Mesenchymal stem cell (in vitro differentiated cells and primary cell): ENCODE measurements around the gene DBNL.

Source experiments
- DNase-seq: peaks from one replicate; pipeline ENCODE4 v3.0.0-alpha.2; 2013
- H2AFZ ChIP-seq: one replicate; pipeline ENCODE4 v1.6.1; 2013; ENCODE audit warnings: low read depth, mild to moderate bottlenecking, control low read depth, inconsistent platforms, low read length, moderate library complexity
- H2AK5ac ChIP-seq: 2 replicates; pipeline ENCODE4 v1.6.1; 2013; ENCODE audit warnings: low read length, moderate library complexity, mild to moderate bottlenecking, inconsistent platforms; ENCODE audit not compliant: severe bottlenecking
- H2BK120ac ChIP-seq: one replicate; pipeline ENCODE4 v1.6.1; 2013; ENCODE audit warnings: low read depth, mild to moderate bottlenecking, inconsistent platforms, low read length, moderate library complexity
- H2BK12ac ChIP-seq, 2 experiments: one replicate each; pipeline ENCODE4 v1.6.1; 2013; ENCODE audit warnings: inconsistent platforms in 2 of 2, low read length in 2 of 2, mild to moderate bottlenecking in 2 of 2, moderate library complexity in 2 of 2, control low read depth in 1 of 2
- H2BK15ac ChIP-seq: one replicate; pipeline ENCODE4 v1.6.1; 2013; ENCODE audit warnings: mild to moderate bottlenecking, low read depth, inconsistent platforms; ENCODE audit not compliant: poor library complexity, severe bottlenecking
- H2BK5ac ChIP-seq: 2 replicates; pipeline ENCODE4 v1.6.1; 2013; ENCODE audit warnings: low read depth, mild to moderate bottlenecking, low read length, control low read depth, inconsistent platforms; ENCODE audit not compliant: poor library complexity, severe bottlenecking
- H3K14ac ChIP-seq, 2 experiments: one replicate each; pipeline ENCODE4 v1.6.1; 2013; ENCODE audit warnings: inconsistent platforms in 2 of 2, low read length in 2 of 2, control low read depth in 1 of 2, mild to moderate bottlenecking in 1 of 2, moderate library complexity in 1 of 2
- H3K18ac ChIP-seq, 2 experiments: one replicate each; pipeline ENCODE4 v1.6.1; 2013; ENCODE audit warnings: inconsistent platforms in 2 of 2, low read length in 2 of 2, control low read depth in 1 of 2, low read depth in 1 of 2, mild to moderate bottlenecking in 1 of 2
- H3K23ac ChIP-seq, 2 experiments: one replicate each; pipeline ENCODE4 v1.6.1; 2013; ENCODE audit warnings: inconsistent platforms in 2 of 2, low read length in 2 of 2, mild to moderate bottlenecking in 2 of 2, moderate library complexity in 2 of 2, control low read depth in 1 of 2
- H3K27ac ChIP-seq: 2 replicates; pipeline ENCODE4 v1.5.1; 2013; ENCODE audit warnings: mild to moderate bottlenecking, moderate library complexity, low read length, control low read depth, inconsistent platforms; ENCODE audit not compliant: poor library complexity, severe bottlenecking
- H3K27me3 ChIP-seq, 2 experiments: 2 replicates each; pipeline versions ENCODE4 v1.6.1 to v1.7.0; 2013; ENCODE audit warnings: low read length in 2 of 2, mild to moderate bottlenecking in 2 of 2, moderate library complexity in 2 of 2, control low read depth in 1 of 2, inconsistent platforms in 1 of 2; ENCODE audit not compliant: control insufficient read depth in 1 of 2, insufficient read depth in 1 of 2
- H3K36me3 ChIP-seq, 2 experiments: 2 replicates each; pipeline versions ENCODE4 v1.6.1 to v1.7.0; 2013; ENCODE audit warnings: low read length in 2 of 2, control low read depth in 1 of 2, inconsistent platforms in 1 of 2, low read depth in 1 of 2, mild to moderate bottlenecking in 1 of 2; ENCODE audit not compliant: insufficient read depth in 2 of 2, control insufficient read depth in 1 of 2
- H3K4ac ChIP-seq, 2 experiments: one replicate each; pipeline ENCODE4 v1.6.1; 2013; ENCODE audit warnings: inconsistent platforms in 2 of 2, low read length in 2 of 2, mild to moderate bottlenecking in 2 of 2, moderate library complexity in 2 of 2, control low read depth in 1 of 2, low read depth in 1 of 2
- H3K4me1 ChIP-seq: 2 replicates; pipeline ENCODE4 v1.6.1; 2013; ENCODE audit warnings: low read depth, low read length, control low read depth; ENCODE audit not compliant: control insufficient read depth, insufficient read depth
- H3K4me2 ChIP-seq: 2 replicates; pipeline ENCODE4 v1.6.1; 2013; ENCODE audit warnings: low read length, mild to moderate bottlenecking, inconsistent platforms; ENCODE audit not compliant: poor library complexity, severe bottlenecking
- H3K4me3 ChIP-seq, 2 experiments: 2 replicates each; pipeline versions ENCODE4 v1.5.1 to v1.7.0; 2013; ENCODE audit warnings: low read length in 2 of 2, mild to moderate bottlenecking in 2 of 2, control low read depth in 1 of 2, low read depth in 1 of 2; ENCODE audit not compliant: insufficient read depth in 1 of 2
- H3K79me1 ChIP-seq: replicated peaks from 2 replicates; pipeline ENCODE4 v1.6.1; 2013; ENCODE audit warnings: mild to moderate bottlenecking, control low read depth, low read length, inconsistent platforms; ENCODE audit not compliant: poor library complexity, severe bottlenecking
- H3K9ac ChIP-seq: 2 replicates; pipeline ENCODE4 v1.7.0; 2013; ENCODE audit warnings: mild to moderate bottlenecking, low read length, moderate library complexity
- H3K9me3 ChIP-seq: 2 replicates; pipeline ENCODE4 v1.7.0; 2013; ENCODE audit warnings: mild to moderate bottlenecking, low read length; ENCODE audit not compliant: control insufficient read depth
- H4K8ac ChIP-seq: one replicate; pipeline ENCODE4 v1.6.1; 2013; ENCODE audit warnings: inconsistent platforms, mild to moderate bottlenecking, low read length, moderate library complexity
- H4K91ac ChIP-seq: one replicate; pipeline ENCODE4 v1.6.1; 2013; ENCODE audit warnings: mild to moderate bottlenecking, low read length, inconsistent platforms
- WGBS: methylation state at CpG from one replicate; pipeline ENCODE4 v1.1.7; 2013; ENCODE audit warnings: mixed read lengths; 5-methylcytosine and 5-hydroxymethylcytosine counted together

DBNL gene

GRCh38 chr7:44048031-44048795 lies 3.7 kb downstream of the DBNL start:
- no peak overlapping the region for H2AFZ ChIP-seq
- no peak overlapping the region for H2BK120ac ChIP-seq
- H3K23ac ChIP-seq: no peak overlapping the region
- no peak overlapping the region for H3K14ac ChIP-seq
- H2AK5ac ChIP-seq: no peak overlapping the region
- H2BK15ac ChIP-seq: no peak overlapping the region
- H3K4me1 ChIP-seq: peaks cover 14% of the 10 kb centered on the region
- no peak overlapping the region for H3K4me2 ChIP-seq
- H3K79me1 ChIP-seq: peaks cover 43% of the 10 kb centered on the region
- WGBS: 94% methylated on average over 7 of the region's 7 CpGs
- no peak overlapping the region for H2BK5ac ChIP-seq
- H3K9ac ChIP-seq: peak overlapping the region; percentile 54
- H3K27ac ChIP-seq: no peak overlapping the region
- peaks cover 52 to 57% of the 10 kb centered on the region in 2 experiments for H3K36me3 ChIP-seq
- H3K4ac ChIP-seq: no peak overlapping the region
- no peak overlapping the region for H4K8ac ChIP-seq
- no peaks in the 10 kb centered on the region for H3K9me3 ChIP-seq
- no peak overlapping the region for H3K18ac ChIP-seq
- no peak overlapping the region for H3K4me3 ChIP-seq
- H4K91ac ChIP-seq: no peak overlapping the region
- H3K27me3 ChIP-seq: no peaks in the 10 kb centered on the region
- no peak overlapping the region for H2BK12ac ChIP-seq
- DNase-seq: no peak

GRCh38 chr7:44050121-44050914 lies 5.8 kb downstream of the DBNL start:
- 96% methylated on average over 14 of the region's 14 CpGs for WGBS
- peak overlapping the region; percentile 13 for H2BK15ac ChIP-seq

GRCh38 chr7:44050915-44051560 lies 6.5 kb downstream of the DBNL start:
- H2BK15ac ChIP-seq: no peak overlapping the region
- H2BK5ac ChIP-seq: no peak overlapping the region
- no peak overlapping the region for H3K23ac ChIP-seq
- no peaks in the 10 kb centered on the region for H3K9me3 ChIP-seq
- no peak overlapping the region for H2AFZ ChIP-seq
- no peak overlapping the region for H3K4me2 ChIP-seq
- no peak overlapping the region for H2BK120ac ChIP-seq
- H3K14ac ChIP-seq: no peak overlapping the region
- no peak overlapping the region for H3K9ac ChIP-seq
- H2AK5ac ChIP-seq: no peak overlapping the region
- H3K79me1 ChIP-seq: peaks cover 46% of the 10 kb centered on the region
- H3K4ac ChIP-seq: no peak overlapping the region
- no peak for DNase-seq
- peaks cover 60 to 77% of the 10 kb centered on the region in 2 experiments for H3K36me3 ChIP-seq
- H3K18ac ChIP-seq: no peak overlapping the region
- no peak overlapping the region for H3K27ac ChIP-seq
- no peak overlapping the region for H4K8ac ChIP-seq
- no peak overlapping the region for H4K91ac ChIP-seq
- 96% methylated on average over 8 of the region's 8 CpGs for WGBS
- H3K4me1 ChIP-seq: peaks cover 8% of the 10 kb centered on the region
- H3K27me3 ChIP-seq: no peaks in the 10 kb centered on the region
- no peak overlapping the region for H2BK12ac ChIP-seq
- H3K4me3 ChIP-seq: no peak overlapping the region

More at GRCh38 chr7:44050121-44050914, 5.8 kb downstream of the DBNL start:
- H2BK120ac ChIP-seq: no peak overlapping the region
- no peak overlapping the region for H3K4ac ChIP-seq
- no peak overlapping the region for H3K23ac ChIP-seq
- no peak for DNase-seq
- H3K9ac ChIP-seq: no peak overlapping the region
- no peak overlapping the region for H3K4me2 ChIP-seq
- peaks cover 60 to 70% of the 10 kb centered on the region in 2 experiments for H3K36me3 ChIP-seq
- H3K27me3 ChIP-seq: no peaks in the 10 kb centered on the region
- H2AFZ ChIP-seq: no peak overlapping the region
- H3K14ac ChIP-seq: no peak overlapping the region
- H3K27ac ChIP-seq: no peak overlapping the region
- no peak overlapping the region for H4K8ac ChIP-seq
- peaks cover 46% of the 10 kb centered on the region for H3K79me1 ChIP-seq
- no peak overlapping the region for H4K91ac ChIP-seq
- no peak overlapping the region for H3K18ac ChIP-seq
- H3K4me1 ChIP-seq: peaks cover 11% of the 10 kb centered on the region
- H2AK5ac ChIP-seq: no peak overlapping the region
- H2BK12ac ChIP-seq: no peak overlapping the region
- H3K9me3 ChIP-seq: no peaks in the 10 kb centered on the region
- no peak overlapping the region for H2BK5ac ChIP-seq
- H3K4me3 ChIP-seq: no peak overlapping the region
